Testis (tissue), 3 donors: ENCODE results near the gene HNRNPR. TPM values are rescaled to one million over a fixed set of nuclear protein-coding genes. Genes with fewer than 3 reads are reported as not detected.
A peak's percentile ranks its signal among the peaks of the same experiment; 100 is the strongest.

ENCODE experiments used
- DNase-seq: peaks from one replicate; pipeline ENCODE4 v3.0.0-alpha.2; 2019
- H3K27ac ChIP-seq, 2 donors: fragments of 200-600 bp; sonication (generic); one replicate each; pipeline ENCODE4 v1.5.1; 2019
- H3K27me3 ChIP-seq: fragments of 200-600 bp; sonication (generic); one replicate; pipeline ENCODE4 v1.5.1; 2019
- H3K36me3 ChIP-seq: fragments of 200-600 bp; sonication (generic); one replicate; pipeline ENCODE4 v1.5.1; 2017; ENCODE audit warnings: low read depth; ENCODE audit errors: missing control alignments
- H3K4me1 ChIP-seq: fragments of 200-600 bp; sonication (generic); one replicate; pipeline ENCODE4 v1.5.1; 2019
- H3K4me3 ChIP-seq, 2 donors: fragments of 200-600 bp; sonication (generic); one replicate each; pipeline ENCODE4 v1.5.1; 2017 to 2019
- H3K9me3 ChIP-seq: fragments of 200-600 bp; sonication (generic); one replicate; pipeline ENCODE4 v1.5.1; 2017
- CTCF ChIP-seq, 3 experiments: fragments of 450-650 bp in 2 of 3; fragments of 200-600 bp in 1 of 3; sonication (generic) in 1 of 3; IDR thresholded peaks; one replicate each; pipeline ENCODE4 v1.5.1; 2016 to 2019; ENCODE audit warnings: antibody characterized with exemption in 3 of 3, mild to moderate bottlenecking in 2 of 3, moderate library complexity in 1 of 3
- POLR2A ChIP-seq: fragments of 450-650 bp; IDR thresholded peaks from one replicate; pipeline ENCODE4 v1.6.1; 2017; ENCODE audit warnings: antibody characterized with exemption, mild to moderate bottlenecking, moderate library complexity
- WGBS, 2 donors: methylation state at CpG; one replicate each; pipeline ENCODE4 v1.1.5; 2018; 5-methylcytosine and 5-hydroxymethylcytosine counted together
- intact Hi-C: fragments of 100-400 bp; cut with DNase I; formaldehyde crosslinking; loops from one replicate; pipeline ENCODE4 v1.15.1; 2023; ENCODE audit warnings: low total_unique reads
- polyA plus RNA-seq: library from polyadenylated mRNA; stranded (reverse); fragments of 350-450 nt; fragmentation: Illumina TruSeq; extraction: RNeasy Lipid Tissue Mini Kit (QIAGEN cat#74804); gene quantifications from one replicate; pipeline ENCODE4 v1.2.3, GENCODE V29; 2014; ENCODE audit warnings: low read depth, low replicate concordance; ENCODE audit not compliant: insufficient read depth
- total RNA-seq, 2 donors: library from RNA; depleted of rRNA; stranded (reverse); fragments of >200 nt; gene quantifications; one replicate each; pipeline ENCODE4 v1.2.3, GENCODE V29; 2016

Gene HNRNPR
- total and polyA plus RNA-seq, 3 donors from 2014 or later, result 89.6 to 95.8 (median 93.8) TPM

- TF ChIP-seq CTCF (IDR thresholded peaks at IDR 0.05) (no peak), POLR2A (no peak)
- H3K4me1 ChIP-seq, result peaks cover 41% of the 10 kb centered on the region
- DNase-seq, result no peak
- H3K27me3 ChIP-seq, result no peaks in the 10 kb centered on the region
- 3 to 4% methylated on average over 10 of the region's 10 CpGs for WGBS, 2 donors
- peak overlapping the region in 1 of 2 donors; percentile 97 for H3K4me3 ChIP-seq
- intact Hi-C loops, result no loop called here
- no peaks in the 10 kb centered on the region for H3K9me3 ChIP-seq
- no peaks in the 10 kb centered on the region for H3K36me3 ChIP-seq
- peak overlapping the region; percentile 17 to 97 for H3K27ac ChIP-seq
Measured at GRCh38 chr1:23341931-23342692, 2.0 kb downstream of the HNRNPR start.

DNA sequence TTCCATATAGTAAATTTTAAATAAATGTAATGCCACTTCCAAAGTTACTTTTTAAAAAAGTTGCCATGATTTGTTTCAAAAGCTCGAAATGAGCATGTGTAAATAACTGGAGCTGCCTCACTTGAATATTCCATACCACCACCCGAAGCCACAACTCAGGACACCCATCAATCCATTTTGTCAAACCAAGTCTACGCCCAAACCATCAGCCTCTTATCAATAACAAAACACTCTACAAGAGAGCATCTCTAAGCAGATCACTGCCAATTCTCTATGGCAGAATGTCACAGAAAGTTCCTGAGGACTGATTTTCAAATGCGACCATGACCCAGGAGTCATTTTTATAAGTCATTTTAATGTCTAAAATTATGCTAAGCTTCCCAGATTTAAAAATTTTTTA lies 4.5 kb downstream of the HNRNPR start:
- no peak overlapping the region for H3K4me3 ChIP-seq
- TF ChIP-seq POLR2A (no peak), CTCF (IDR thresholded peaks at IDR 0.05) (no peak)
- H3K4me1 ChIP-seq, result peaks cover 44% of the 10 kb centered on the region
- no peak overlapping the region for H3K27ac ChIP-seq
- no peak for DNase-seq
- 68 to 70% methylated on average over 4 of the region's 4 CpGs for WGBS, 2 donors
- no peaks in the 10 kb centered on the region for H3K9me3 ChIP-seq
- H3K27me3 ChIP-seq, result no peaks in the 10 kb centered on the region
- H3K36me3 ChIP-seq, result no peaks in the 10 kb centered on the region
- intact Hi-C loops, result no loop called here

DNA sequence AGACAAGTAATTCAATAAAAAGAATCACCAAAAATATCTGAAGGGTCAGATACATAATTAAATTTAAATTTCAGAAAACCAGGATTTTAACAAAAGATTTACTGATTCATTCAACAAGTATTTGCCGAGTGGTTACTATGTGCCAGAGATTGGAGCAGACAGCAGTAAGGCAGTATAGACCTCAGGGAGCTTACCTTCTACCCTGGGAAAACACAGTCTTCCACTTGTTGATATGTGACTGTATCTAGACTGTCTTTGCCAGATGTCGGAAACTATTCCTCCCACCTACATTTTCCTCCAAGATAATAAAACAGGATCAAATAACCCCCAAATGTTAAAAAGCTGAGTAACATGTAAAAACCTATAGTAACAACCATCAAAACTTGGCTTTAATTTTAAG lies 6.2 kb downstream of the HNRNPR start:
- H3K36me3 ChIP-seq, result no peaks in the 10 kb centered on the region
- peaks cover 42% of the 10 kb centered on the region for H3K4me1 ChIP-seq
- intact Hi-C loops, result no loop called here
- TF ChIP-seq CTCF (IDR thresholded peaks at IDR 0.05) (no peak), POLR2A (no peak)
- no peak overlapping the region for H3K4me3 ChIP-seq
- no peak for DNase-seq
- no peaks in the 10 kb centered on the region for H3K9me3 ChIP-seq
- H3K27ac ChIP-seq, result no peak overlapping the region
- 53 to 62% methylated on average over 2 of the region's 2 CpGs for WGBS, 2 donors
- no peaks in the 10 kb centered on the region for H3K27me3 ChIP-seq

DNA sequence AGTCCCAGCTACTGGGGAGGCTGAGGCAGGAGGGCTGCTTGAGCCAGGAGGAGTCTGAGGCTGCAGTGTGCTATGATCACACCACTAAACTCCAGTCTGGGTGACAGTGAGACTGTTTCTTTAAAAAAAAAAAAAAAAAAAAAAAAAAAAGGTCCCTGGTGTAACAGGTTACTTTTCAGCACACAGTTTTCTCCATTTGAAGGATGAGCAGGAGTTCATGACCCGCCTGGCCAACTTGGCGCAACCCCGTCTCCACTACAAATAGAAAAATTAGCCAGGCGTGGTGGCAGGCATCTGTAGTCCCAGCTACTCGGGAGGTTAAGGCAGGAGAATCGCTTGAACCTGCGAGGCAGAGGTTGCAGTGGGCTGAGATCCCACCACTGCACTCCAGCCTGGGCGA lies 12.4 kb downstream of the HNRNPR start:
- Histone ChIP-seq H3K27me3 (no peaks in the 10 kb centered on the region), H3K27ac (no peak overlapping the region), H3K9me3 (no peaks in the 10 kb centered on the region), H3K36me3 (no peaks in the 10 kb centered on the region), H3K4me3 (no peak overlapping the region), H3K4me1 (no peaks in the 10 kb centered on the region)
- TF ChIP-seq POLR2A (no peak), CTCF (IDR thresholded peaks at IDR 0.05) (no peak)
- no peak for DNase-seq
- 87 to 88% methylated on average over 8 of the region's 8 CpGs for WGBS, 2 donors
- intact Hi-C loops, result no loop called here

DNA sequence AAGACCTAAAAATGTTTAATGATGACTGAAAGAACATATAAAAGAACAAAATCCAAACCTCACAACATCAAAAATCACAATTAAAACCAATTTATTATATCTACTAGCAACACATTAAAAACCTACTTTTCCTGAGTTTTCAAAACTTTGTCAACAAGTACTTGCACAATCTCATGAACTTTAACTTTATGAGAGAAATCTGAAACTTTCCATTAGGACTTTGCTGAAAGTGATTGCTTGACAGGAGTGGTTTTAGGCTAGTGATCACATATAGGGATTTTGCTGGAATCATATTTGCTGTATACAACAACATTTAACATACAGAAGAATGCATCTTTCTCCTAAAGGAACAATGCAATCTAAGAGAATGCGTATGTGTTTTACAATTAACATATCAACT lies 13.2 kb downstream of the HNRNPR start:
- no peak for DNase-seq
- intact Hi-C loops, result no loop called here
- H3K4me3 ChIP-seq, result no peak overlapping the region
- H3K9me3 ChIP-seq, result no peaks in the 10 kb centered on the region
- 88 to 93% methylated on average over 1 of the region's 1 CpG for WGBS, 2 donors
- H3K27me3 ChIP-seq, result no peaks in the 10 kb centered on the region
- H3K4me1 ChIP-seq, result no peaks in the 10 kb centered on the region
- H3K27ac ChIP-seq, result no peak overlapping the region
- TF ChIP-seq CTCF (IDR thresholded peaks at IDR 0.05), result no peak
- no peak for TF ChIP-seq POLR2A
- no peaks in the 10 kb centered on the region for H3K36me3 ChIP-seq
